GM23248 (cell line): ENCODE measurements around the gene ASCL2. TPM values are rescaled to one million over a fixed set of nuclear protein-coding genes. Genes with fewer than 3 reads are reported as not detected.

Source experiments
- DNase-seq: peaks from one replicate; pipeline ENCODE4 v3.0.0-alpha.2; 2015
- H2AFZ ChIP-seq: fragments of 200-600 bp; sonication (generic); 2 replicates; pipeline ENCODE4 v1.6.1; 2016; ENCODE audit warnings: antibody characterized with exemption
- H3F3A ChIP-seq: fragments of 200-600 bp; sonication (generic); 2 replicates; pipeline ENCODE4 v1.6.1; 2016; ENCODE audit warnings: mild to moderate bottlenecking, antibody characterized with exemption, mixed run types; ENCODE audit not compliant: insufficient read depth
- H3K27ac ChIP-seq: fragments of 200-600 bp; sonication (generic); 2 replicates; pipeline ENCODE4 v1.5.1; 2016; ENCODE audit warnings: mild to moderate bottlenecking
- H3K27me3 ChIP-seq: fragments of 200-600 bp; sonication (generic); replicated peaks from 2 replicates; pipeline ENCODE4 v1.6.1; 2016; ENCODE audit warnings: mild to moderate bottlenecking; ENCODE audit not compliant: insufficient read depth
- H3K36me3 ChIP-seq: fragments of 200-600 bp; sonication (generic); 2 replicates; pipeline ENCODE4 v1.6.1; 2016; ENCODE audit warnings: low read depth, mild to moderate bottlenecking
- H3K4me1 ChIP-seq: fragments of 200-600 bp; sonication (generic); 2 replicates; pipeline ENCODE4 v1.6.1; 2016; ENCODE audit warnings: mild to moderate bottlenecking; ENCODE audit not compliant: insufficient read depth
- H3K4me2 ChIP-seq: fragments of 200-600 bp; sonication (generic); one replicate; pipeline ENCODE4 v1.6.1; 2016; ENCODE audit warnings: mild to moderate bottlenecking; ENCODE audit not compliant: unreplicated experiment
- H3K4me3 ChIP-seq: fragments of 200-600 bp; sonication (generic); 2 replicates; pipeline ENCODE4 v1.5.1; 2016; ENCODE audit warnings: mild to moderate bottlenecking
- H3K79me2 ChIP-seq: fragments of 200-600 bp; sonication (generic); 2 replicates; pipeline ENCODE4 v1.6.1; 2016; ENCODE audit warnings: mild to moderate bottlenecking; ENCODE audit not compliant: insufficient read depth
- H3K9ac ChIP-seq: fragments of 200-600 bp; sonication (generic); 2 replicates; pipeline ENCODE4 v1.6.1; 2016; ENCODE audit warnings: mild to moderate bottlenecking
- H3K9me2 ChIP-seq: fragments of 200-600 bp; sonication (generic); 2 replicates; pipeline ENCODE4 v1.6.1; 2016; ENCODE audit warnings: mixed run types, mild to moderate bottlenecking, moderate library complexity; ENCODE audit not compliant: insufficient read depth
- H3K9me3 ChIP-seq: fragments of 200-600 bp; sonication (generic); one replicate; pipeline ENCODE4 v1.6.1; 2017; ENCODE audit warnings: low read depth
- H4K20me1 ChIP-seq: fragments of 200-600 bp; sonication (generic); 2 replicates; pipeline ENCODE4 v1.6.0; 2016; ENCODE audit not compliant: insufficient read depth
- EZH2 ChIP-seq: fragments of 200-600 bp; sonication (generic); IDR thresholded peaks from 2 replicates; pipeline ENCODE4 v1.6.1; 2018; ENCODE audit warnings: antibody characterized with exemption, mild to moderate bottlenecking; ENCODE audit not compliant: insufficient read depth, poor library complexity, severe bottlenecking
- EZH2phosphoT487 ChIP-seq: fragments of 200-600 bp; sonication (generic); IDR thresholded peaks from 2 replicates; pipeline ENCODE4 v1.6.1; 2018; ENCODE audit warnings: antibody characterized with exemption, moderate library complexity, mild to moderate bottlenecking, low read depth; ENCODE audit not compliant: insufficient read depth
- WGBS, 2 experiments: methylation state at CpG; one replicate each; pipeline ENCODE4 v1.1.6; 2015 to 2017; ENCODE audit warnings: low lambda C conversion rate in 2 of 2, low coverage in 1 of 2; ENCODE audit errors: missing lambda C conversion rate in 2 of 2; 5-methylcytosine and 5-hydroxymethylcytosine counted together
- in situ Hi-C: fragments of 300-500 bp; cut with MboI; formaldehyde crosslinking; loops from 2 replicates; pipeline ENCODE4 v1.15.0; 2020
- polyA plus RNA-seq: library from polyadenylated mRNA; unstranded; fragments of >200 nt; fragmentation: Nextera tagmentation; extraction: Ambion mirVana; gene quantifications from 2 replicates; pipeline ENCODE4 v1.2.1, GENCODE V29; 2016
- total RNA-seq: library from RNA; depleted of rRNA; stranded (reverse); fragments of >200 nt; shearing (Covaris generic); gene quantifications from 2 replicates; pipeline ENCODE4 v1.2.3, GENCODE V29; 2014

The ASCL2 gene
- total and polyA plus RNA-seq, 2 experiments from 2014 or later, result not detected

- DNase-seq, result no peak
- WGBS, 2 experiments, result 74 to 77% methylated on average over 24 of the region's 24 CpGs
- Histone ChIP-seq H3F3A (no peaks in the 10 kb centered on the region), H3K4me2 (no peak overlapping the region), H3K4me1 (no peaks in the 10 kb centered on the region), H3K79me2 (no peaks in the 10 kb centered on the region), H4K20me1 (no peaks in the 10 kb centered on the region), H3K36me3 (no peaks in the 10 kb centered on the region), H2AFZ (no peak overlapping the region), H3K27ac (no peak overlapping the region), H3K9me2 (no peaks in the 10 kb centered on the region), H3K9ac (no peak overlapping the region), H3K9me3 (no peaks in the 10 kb centered on the region), H3K4me3 (no peak overlapping the region), H3K27me3 (peaks cover 20% of the 10 kb centered on the region)
- in situ Hi-C loops, result no loop called here
- TF ChIP-seq EZH2phosphoT487 (no peak), EZH2 (no peak)
These were observed 4.4 kb downstream of the ASCL2 start for GRCh38 chr11:2265854-2266585.

DNA sequence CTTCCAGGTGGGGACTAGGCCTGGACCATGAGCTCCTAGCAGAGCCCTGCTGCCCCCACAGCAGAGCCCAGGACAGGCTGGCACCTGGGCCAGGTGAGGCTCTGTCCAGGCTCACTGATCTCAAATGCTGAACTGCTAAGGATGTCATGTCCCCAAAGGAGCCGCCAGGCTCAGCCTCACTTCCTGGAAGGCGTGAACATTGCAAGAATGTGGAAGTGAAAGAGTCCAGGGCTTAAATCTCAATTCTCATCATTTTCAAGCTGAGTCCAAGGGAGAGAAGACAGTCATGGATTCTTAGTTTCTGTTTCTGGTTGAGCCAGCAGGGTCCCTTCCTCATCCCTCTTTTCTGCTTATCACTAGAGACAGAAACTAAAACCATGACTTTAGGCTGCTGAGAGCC, 5.0 kb downstream of the ASCL2 start:
- no peaks in the 10 kb centered on the region for H3K79me2 ChIP-seq
- no peak overlapping the region for H3K27ac ChIP-seq
- H3K4me3 ChIP-seq, result no peak overlapping the region
- no peak overlapping the region for H3K4me2 ChIP-seq
- no peaks in the 10 kb centered on the region for H3K9me3 ChIP-seq
- no peak overlapping the region for H3K9ac ChIP-seq
- 49 to 53% methylated on average over 2 of the region's 2 CpGs for WGBS, 2 experiments
- in situ Hi-C loops, result no loop called here
- H3K4me1 ChIP-seq, result no peaks in the 10 kb centered on the region
- no peaks in the 10 kb centered on the region for H3K9me2 ChIP-seq
- H2AFZ ChIP-seq, result no peak overlapping the region
- H3F3A ChIP-seq, result no peaks in the 10 kb centered on the region
- peaks cover 19% of the 10 kb centered on the region; the same call in 1 of the 2 replicates for H3K27me3 ChIP-seq
- no peaks in the 10 kb centered on the region for H4K20me1 ChIP-seq
- no peak for TF ChIP-seq EZH2
- TF ChIP-seq EZH2phosphoT487, result no peak
- no peaks in the 10 kb centered on the region for H3K36me3 ChIP-seq
- no peak for DNase-seq

DNA sequence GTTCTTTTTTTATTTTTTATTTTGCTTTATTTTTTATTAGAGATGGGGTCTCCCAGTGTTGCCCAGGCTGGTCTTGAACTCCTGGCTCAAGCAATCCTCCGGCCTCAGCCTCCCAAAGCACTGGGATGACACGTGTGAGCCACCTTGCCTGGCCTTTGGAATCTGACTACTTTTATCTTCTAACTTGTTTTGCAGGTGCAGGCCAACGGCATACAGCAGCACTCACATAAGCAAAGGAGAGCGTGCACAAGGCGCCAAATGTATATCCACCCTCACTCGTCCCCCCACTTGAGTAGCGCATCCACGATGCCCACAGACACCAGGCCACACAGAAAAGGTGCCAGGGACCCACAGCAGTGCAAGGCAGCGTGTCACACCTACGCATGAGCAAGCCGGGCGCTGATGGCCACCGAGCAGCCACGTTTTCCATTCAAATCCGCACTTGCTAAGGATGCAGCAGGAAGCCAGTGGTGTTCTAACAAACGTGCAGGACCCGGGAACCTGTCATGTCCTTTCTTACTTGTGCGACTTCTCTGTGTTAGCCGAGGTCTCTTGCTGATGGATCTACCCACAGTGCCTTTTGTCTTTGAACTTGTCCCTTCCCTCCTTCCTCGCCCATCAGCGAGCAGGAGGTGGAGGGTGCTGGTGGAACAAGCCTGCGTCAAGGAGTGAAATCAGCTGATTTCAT, 5.9 kb downstream of the ASCL2 start:
- Histone ChIP-seq H3K79me2 (no peaks in the 10 kb centered on the region), H3K4me1 (no peaks in the 10 kb centered on the region), H3K4me3 (no peak overlapping the region), H3K27me3 (peaks cover 11% of the 10 kb centered on the region; the same call in 1 of the 2 replicates), H3K9me2 (no peaks in the 10 kb centered on the region), H4K20me1 (no peaks in the 10 kb centered on the region), H3F3A (no peaks in the 10 kb centered on the region), H3K9me3 (no peaks in the 10 kb centered on the region), H3K27ac (no peak overlapping the region), H3K4me2 (no peak overlapping the region), H2AFZ (no peak overlapping the region), H3K9ac (no peak overlapping the region), H3K36me3 (no peaks in the 10 kb centered on the region)
- DNase-seq, result no peak
- 52% methylated on average over 21 to 22 of the region's 22 CpGs for WGBS, 2 experiments
- TF ChIP-seq EZH2phosphoT487 (no peak), EZH2 (no peak)
- in situ Hi-C loops, result no loop called here

DNA sequence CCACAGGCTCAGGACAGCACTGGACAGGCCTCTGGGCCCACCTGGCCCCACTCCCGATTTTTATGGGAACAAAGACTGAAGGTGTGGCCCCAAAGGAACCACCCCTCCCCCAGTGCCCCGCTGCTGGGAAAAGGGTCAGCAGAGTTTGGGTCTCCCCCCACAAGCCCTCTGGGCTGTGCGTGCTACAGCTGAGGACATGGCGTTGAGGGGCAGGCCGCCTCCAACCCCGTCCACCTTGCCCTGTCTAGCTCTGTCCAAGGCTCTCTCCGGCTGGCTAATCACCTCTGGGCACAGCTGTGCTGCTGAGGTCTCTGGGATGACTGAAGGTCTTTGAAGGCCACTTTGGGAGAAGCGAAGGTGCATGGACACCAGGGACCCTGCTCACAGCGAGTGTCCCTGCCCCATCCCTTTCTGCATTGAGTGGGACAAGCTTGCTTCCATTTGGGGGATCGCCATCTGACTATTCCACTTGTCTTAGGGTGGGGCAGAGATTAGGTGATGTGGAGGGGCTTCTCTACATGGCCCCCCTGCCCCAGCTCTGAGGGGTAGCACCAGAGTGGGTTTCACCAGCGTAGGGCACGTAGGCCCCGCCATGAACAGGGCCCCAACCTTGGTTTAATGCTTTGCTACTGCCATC, 6.5 kb downstream of the ASCL2 start:
- TF ChIP-seq EZH2, result no peak
- no peak for TF ChIP-seq EZH2phosphoT487
- WGBS, 2 experiments, result 51 to 53% methylated on average over 12 of the region's 13 CpGs
- DNase-seq, result no peak

More for the DNA sequence above, 6.5 kb downstream of the ASCL2 start:
- Histone ChIP-seq H3K4me3 (no peak overlapping the region), H3K4me2 (no peak overlapping the region), H3K9me3 (no peaks in the 10 kb centered on the region), H3K79me2 (no peaks in the 10 kb centered on the region), H3K27ac (no peak overlapping the region), H3K4me1 (no peaks in the 10 kb centered on the region), H3K9me2 (no peaks in the 10 kb centered on the region), H3K9ac (no peak overlapping the region), H3K27me3 (peaks cover 8% of the 10 kb centered on the region; the same call in 1 of the 2 replicates), H3K36me3 (no peaks in the 10 kb centered on the region), H3F3A (no peaks in the 10 kb centered on the region), H4K20me1 (no peaks in the 10 kb centered on the region), H2AFZ (no peak overlapping the region)
- in situ Hi-C loops, result no loop called here
